ENCODE results near the gene ZNF823. TPM values are rescaled to one million over a fixed set of nuclear protein-coding genes. Genes with fewer than 3 reads are reported as not detected.
"Not testable (repeated sequence)": the region's sequence is repeated elsewhere in the genome, so short reads cannot be mapped to it uniquely, and the experiment has no call there.

The ZNF823 gene
- total RNA-seq, 2 donors from 2014 or later = 2.6 to 4.0 TPM

GRCh38 chr19:11680689-11681302 lies 58.0 kb downstream of the ZNF823 start:
- peaks cover 0 to 41% of the 10 kb centered on the region in 2 donors for H3K9me3 ChIP-seq

DNA sequence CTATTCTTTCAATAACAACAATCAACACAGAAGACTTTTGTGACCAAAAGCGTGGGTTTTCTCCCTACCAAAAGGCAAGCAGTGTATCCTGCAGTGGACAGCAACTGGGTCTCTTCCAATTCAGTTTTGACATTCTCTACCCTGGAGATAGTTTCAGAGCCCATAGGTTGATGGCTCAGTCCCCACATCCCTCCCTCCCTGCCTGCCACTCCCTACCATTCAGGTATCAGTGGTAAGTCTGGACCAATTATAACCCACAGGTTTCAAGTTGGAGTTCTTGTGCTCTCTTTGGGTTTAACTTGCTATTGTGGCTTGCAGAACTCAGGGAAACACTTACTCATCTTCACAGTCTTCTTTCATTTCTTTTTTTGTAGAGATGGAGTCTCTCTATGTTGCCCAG lies 60.2 kb downstream of the ZNF823 start:
- no peak for DNase-seq (ENCODE audit: low spot score)
- Histone ChIP-seq H3K4me1 (peaks cover 0 to 8% of the 10 kb centered on the region in 2 donors), H3K9me3 (peaks cover 0 to 23% of the 10 kb centered on the region in 2 donors), H3K27ac (no peak overlapping the region), H3K36me3 (no peaks in the 10 kb centered on the region), H3K4me3 (no peak overlapping the region), H3K27me3 (no peaks in the 10 kb centered on the region)
- TF ChIP-seq, protein P1, sequence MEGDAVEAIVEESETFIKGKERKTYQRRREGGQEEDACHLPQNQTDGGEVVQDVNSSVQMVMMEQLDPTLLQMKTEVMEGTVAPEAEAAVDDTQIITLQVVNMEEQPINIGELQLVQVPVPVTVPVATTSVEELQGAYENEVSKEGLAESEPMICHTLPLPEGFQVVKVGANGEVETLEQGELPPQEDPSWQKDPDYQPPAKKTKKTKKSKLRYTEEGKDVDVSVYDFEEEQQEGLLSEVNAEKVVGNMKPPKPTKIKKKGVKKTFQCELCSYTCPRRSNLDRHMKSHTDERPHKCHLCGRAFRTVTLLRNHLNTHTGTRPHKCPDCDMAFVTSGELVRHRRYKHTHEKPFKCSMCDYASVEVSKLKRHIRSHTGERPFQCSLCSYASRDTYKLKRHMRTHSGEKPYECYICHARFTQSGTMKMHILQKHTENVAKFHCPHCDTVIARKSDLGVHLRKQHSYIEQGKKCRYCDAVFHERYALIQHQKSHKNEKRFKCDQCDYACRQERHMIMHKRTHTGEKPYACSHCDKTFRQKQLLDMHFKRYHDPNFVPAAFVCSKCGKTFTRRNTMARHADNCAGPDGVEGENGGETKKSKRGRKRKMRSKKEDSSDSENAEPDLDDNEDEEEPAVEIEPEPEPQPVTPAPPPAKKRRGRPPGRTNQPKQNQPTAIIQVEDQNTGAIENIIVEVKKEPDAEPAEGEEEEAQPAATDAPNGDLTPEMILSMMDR (IDR thresholded peaks at IDR 0.05) = no peak

More at GRCh38 chr19:11680689-11681302, 58.0 kb downstream of the ZNF823 start:
- H3K27ac ChIP-seq = no peak overlapping the region
- H3K36me3 ChIP-seq = peaks cover 7% of the 10 kb centered on the region
- no peak for DNase-seq (ENCODE audit: low spot score)
- no peak overlapping the region for H3K4me3 ChIP-seq
- TF ChIP-seq, protein P1 (IDR thresholded peaks at IDR 0.05) = no peak
- no peaks in the 10 kb centered on the region for H3K27me3 ChIP-seq
- H3K4me1 ChIP-seq = no peaks in the 10 kb centered on the region

GRCh38 chr19:11676661-11677600 lies 61.8 kb downstream of the ZNF823 start:
- peaks cover 0 to 23% of the 10 kb centered on the region in 2 donors for H3K9me3 ChIP-seq
- not testable (repeated sequence) for H3K4me1 ChIP-seq; H3K36me3 ChIP-seq; H3K4me3 ChIP-seq; H3K27ac ChIP-seq; H3K27me3 ChIP-seq; DNase-seq (ENCODE audit: low spot score)

DNA sequence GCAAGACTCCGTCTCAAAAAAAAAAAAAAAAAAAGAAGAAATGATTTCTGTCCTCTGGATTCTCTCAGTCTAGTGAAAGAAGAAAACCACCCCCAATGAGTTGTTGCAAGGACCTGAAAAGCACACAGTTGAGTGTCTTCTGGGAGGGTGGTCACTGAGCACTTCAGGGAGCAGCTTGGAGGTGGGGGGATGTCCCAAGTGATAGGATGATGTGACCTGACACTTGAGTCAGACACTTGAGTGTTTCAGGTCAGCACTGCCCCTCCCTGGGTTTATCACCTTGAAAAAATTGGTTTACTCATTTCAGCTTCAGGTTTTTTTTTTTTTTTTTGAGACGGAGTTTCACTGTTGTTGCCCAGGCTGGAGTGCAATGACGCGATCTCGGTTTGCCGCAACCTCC lies 63.2 kb downstream of the ZNF823 start:
- H3K27me3 ChIP-seq = no peaks in the 10 kb centered on the region
- DNase-seq (ENCODE audit: low spot score) = no peak
- no peak overlapping the region for H3K4me3 ChIP-seq
- H3K27ac ChIP-seq = no peak overlapping the region
- H3K4me1 ChIP-seq = peaks cover 0 to 8% of the 10 kb centered on the region in 2 donors
- TF ChIP-seq, protein P1 (IDR thresholded peaks at IDR 0.05) = no peak
- H3K36me3 ChIP-seq = no peaks in the 10 kb centered on the region
- peaks cover 0 to 11% of the 10 kb centered on the region in 2 donors for H3K9me3 ChIP-seq

GRCh38 chr19:11674067-11674492 lies 64.7 kb downstream of the ZNF823 start:
- H3K4me1 ChIP-seq = peaks cover 0 to 8% of the 10 kb centered on the region in 2 donors
- H3K27ac ChIP-seq = peak overlapping the region in 1 of 2 donors; percentile 38
- TF ChIP-seq, protein P1 (IDR thresholded peaks at IDR 0.05) = no peak
- no peaks in the 10 kb centered on the region for H3K9me3 ChIP-seq
- H3K36me3 ChIP-seq = no peaks in the 10 kb centered on the region
- peak overlapping the region; percentile 45 to 56 for H3K4me3 ChIP-seq
- no peaks in the 10 kb centered on the region for H3K27me3 ChIP-seq
- DNase-seq (ENCODE audit: low spot score) = no peak

DNA sequence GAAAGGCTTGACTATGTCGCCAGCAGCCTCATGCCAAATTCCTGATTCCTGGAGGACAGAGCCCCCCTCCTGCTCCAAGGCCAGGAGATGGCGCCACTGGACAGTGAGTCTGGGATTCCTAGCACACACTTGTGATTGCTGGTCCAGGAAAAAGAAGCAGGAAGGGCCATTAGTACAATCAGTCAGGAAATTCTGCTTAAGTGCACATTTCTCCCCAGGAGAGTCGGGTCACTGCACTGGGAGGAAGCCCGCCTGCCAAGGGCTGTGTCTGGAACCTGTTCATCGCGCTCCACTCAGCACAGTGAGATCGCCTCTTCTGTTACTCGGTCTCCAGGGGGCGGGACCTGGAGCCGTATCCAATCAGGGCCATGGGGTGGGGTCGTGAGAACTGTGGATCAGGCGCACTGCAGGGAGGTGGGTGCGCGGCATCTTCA lies 65.1 kb downstream of the ZNF823 start:
- H3K9me3 ChIP-seq = no peaks in the 10 kb centered on the region
- no peaks in the 10 kb centered on the region for H3K27me3 ChIP-seq
- peak overlapping the region; percentile 45 to 56 for H3K4me3 ChIP-seq
- peak; percentile 81 for DNase-seq (ENCODE audit: low spot score)
- TF ChIP-seq, protein P1 (IDR thresholded peaks at IDR 0.05) = peak; percentile 69 to 87
- peak overlapping the region in 1 of 2 donors; percentile 38 for H3K27ac ChIP-seq
- H3K4me1 ChIP-seq = peaks cover 0 to 8% of the 10 kb centered on the region in 2 donors
- H3K36me3 ChIP-seq = no peaks in the 10 kb centered on the region

Measured in right atrium auricular region (tissue), 2 donors.